MCF 10A (cell line): ENCODE data around the gene SPG21. TPM values are rescaled to one million over a fixed set of nuclear protein-coding genes. Genes with fewer than 3 reads are reported as not detected.

ENCODE experiments used
- BruUV-seq: library from RNA; stranded (reverse); fragments of 400-500 nt; replicated peaks from 2 replicates; lab custom pipeline; 2021; lab: Mats Ljungman, UMichigan
- CTCF ChIA-PET: fragments of 300-600 bp; sonication (Branson Sonifier 250); formaldehyde crosslinking; extraction: SDS; loops from one replicate; lab custom pipeline; 2021; ENCODE audit warnings: antibody characterized with exemption, inconsistent platforms; lab: Yijun Ruan, JAX
- POLR2A ChIA-PET: fragments of 300-600, 350-650 bp; sonication (Branson Sonifier 250); formaldehyde crosslinking; extraction: SDS; loops from one replicate; lab custom pipeline; 2020; ENCODE audit warnings: antibody characterized with exemption, inconsistent platforms; lab: Yijun Ruan, JAX
- DNase-seq: peaks from one replicate; pipeline ENCODE4 v3.0.0-alpha.2; 2018; ENCODE audit not compliant: unreplicated experiment
- H3K27ac Mint-ChIP-seq: one replicate; pipeline ENCODE4 v1.8.0; 2022; ENCODE audit warnings: mild to moderate bottlenecking, low read depth, mixed read lengths; ENCODE audit not compliant: unreplicated experiment
- H3K27me3 Mint-ChIP-seq: one replicate; pipeline ENCODE4 v1.8.0; 2022; ENCODE audit warnings: mixed read lengths; ENCODE audit not compliant: insufficient read depth, unreplicated experiment
- H3K36me3 Mint-ChIP-seq: one replicate; pipeline ENCODE4 v1.8.0; 2022; ENCODE audit warnings: mild to moderate bottlenecking, moderate library complexity, mixed read lengths; ENCODE audit not compliant: insufficient read depth, unreplicated experiment
- H3K4me1 Mint-ChIP-seq: one replicate; pipeline ENCODE4 v1.8.0; 2022; ENCODE audit warnings: mixed read lengths; ENCODE audit not compliant: insufficient read depth, unreplicated experiment
- H3K4me3 Mint-ChIP-seq: one replicate; pipeline ENCODE4 v1.8.0; 2022; ENCODE audit warnings: mild to moderate bottlenecking, moderate library complexity, mixed read lengths; ENCODE audit not compliant: unreplicated experiment
- H3K9me3 Mint-ChIP-seq: one replicate; pipeline ENCODE4 v1.8.0; 2022; ENCODE audit warnings: mixed read lengths; ENCODE audit not compliant: unreplicated experiment
- intact Hi-C: fragments of 100-400 bp; cut with micrococcal nuclease; formaldehyde crosslinking; loops from 2 replicates; pipeline ENCODE4 v1.14.1; 2022
- total RNA-seq: library from RNA; stranded (reverse); gene quantifications from 2 replicates; pipeline ENCODE4 v1.2.3, GENCODE V29; 2022
- TF ChIP-seq, protein P1 (sequence below): fragments of 200-600 bp; IDR thresholded peaks from one replicate; pipeline ENCODE4 v1.8.0; 2022; ENCODE audit warnings: antibody characterized with exemption, mild to moderate bottlenecking; ENCODE audit not compliant: unreplicated experiment

The SPG21 gene
- total RNA-seq, 1 experiment from 2014 or later, result 63.1 TPM

DNA sequence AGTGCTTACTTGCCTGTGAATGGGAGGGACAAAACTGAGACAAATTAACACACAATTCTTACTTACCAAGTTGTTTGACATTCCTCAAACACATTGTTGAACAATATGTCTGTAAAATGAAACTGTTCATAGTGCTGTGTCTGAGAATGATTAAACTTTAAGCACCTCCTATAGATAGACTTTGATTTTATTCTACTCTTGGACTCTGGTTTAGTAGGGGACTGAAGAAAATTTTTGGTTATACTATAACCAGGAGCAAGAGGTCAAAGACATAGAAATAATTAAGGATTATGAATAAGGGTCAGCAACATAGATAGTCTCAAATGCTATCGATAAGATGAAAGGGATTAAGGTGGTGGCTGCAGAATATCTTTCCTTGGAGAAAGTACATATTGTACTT, 47.6 kb upstream of the SPG21 start:
- H3K4me1 Mint-ChIP-seq, result no peaks in the 10 kb centered on the region
- TF ChIP-seq, protein P1, sequence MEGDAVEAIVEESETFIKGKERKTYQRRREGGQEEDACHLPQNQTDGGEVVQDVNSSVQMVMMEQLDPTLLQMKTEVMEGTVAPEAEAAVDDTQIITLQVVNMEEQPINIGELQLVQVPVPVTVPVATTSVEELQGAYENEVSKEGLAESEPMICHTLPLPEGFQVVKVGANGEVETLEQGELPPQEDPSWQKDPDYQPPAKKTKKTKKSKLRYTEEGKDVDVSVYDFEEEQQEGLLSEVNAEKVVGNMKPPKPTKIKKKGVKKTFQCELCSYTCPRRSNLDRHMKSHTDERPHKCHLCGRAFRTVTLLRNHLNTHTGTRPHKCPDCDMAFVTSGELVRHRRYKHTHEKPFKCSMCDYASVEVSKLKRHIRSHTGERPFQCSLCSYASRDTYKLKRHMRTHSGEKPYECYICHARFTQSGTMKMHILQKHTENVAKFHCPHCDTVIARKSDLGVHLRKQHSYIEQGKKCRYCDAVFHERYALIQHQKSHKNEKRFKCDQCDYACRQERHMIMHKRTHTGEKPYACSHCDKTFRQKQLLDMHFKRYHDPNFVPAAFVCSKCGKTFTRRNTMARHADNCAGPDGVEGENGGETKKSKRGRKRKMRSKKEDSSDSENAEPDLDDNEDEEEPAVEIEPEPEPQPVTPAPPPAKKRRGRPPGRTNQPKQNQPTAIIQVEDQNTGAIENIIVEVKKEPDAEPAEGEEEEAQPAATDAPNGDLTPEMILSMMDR, result no peak
- ChIA-PET CTCF (no interaction called here), POLR2A (no interaction called here)
- no peaks in the 10 kb centered on the region for H3K9me3 Mint-ChIP-seq
- intact Hi-C loops, result no loop called here
- no peak overlapping the region for H3K4me3 Mint-ChIP-seq
- DNase-seq, result no peak
- no peaks in the 10 kb centered on the region for H3K27me3 Mint-ChIP-seq
- H3K36me3 Mint-ChIP-seq, result no peaks in the 10 kb centered on the region
- H3K27ac Mint-ChIP-seq, result no peak overlapping the region
- no TSS peak for BruUV-seq

DNA sequence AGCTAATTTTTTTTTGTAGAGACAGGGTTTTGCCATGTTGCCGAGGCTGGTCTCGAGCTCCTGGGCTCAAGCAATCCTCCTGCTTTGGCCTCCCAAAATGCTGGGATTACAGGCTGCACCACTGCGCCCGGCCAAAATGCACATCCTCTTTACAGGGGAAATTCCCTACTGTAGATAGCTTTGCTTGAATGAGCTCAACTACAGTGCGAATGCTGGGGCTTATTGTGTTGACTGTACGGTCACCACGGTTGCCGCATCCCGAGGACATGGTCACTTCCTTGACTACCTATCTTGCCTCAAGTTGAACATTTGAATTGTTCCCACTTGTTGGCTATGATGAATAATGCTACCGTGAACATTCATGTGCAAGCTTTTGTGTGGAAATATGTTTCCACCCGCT, 45.0 kb upstream of the SPG21 start:
- Mint-ChIP-seq H3K27me3 (no peaks in the 10 kb centered on the region), H3K4me3 (no peak overlapping the region), H3K27ac (no peak overlapping the region), H3K9me3 (no peaks in the 10 kb centered on the region), H3K4me1 (no peaks in the 10 kb centered on the region), H3K36me3 (no peaks in the 10 kb centered on the region)
- BruUV-seq, result no TSS peak
- POLR2A ChIA-PET, result interaction anchor here (2.3 kb wide), 1 partner anchor 8 kb away, joined by 12 read pairs; no protein-coding TSS in a partner anchor
- CTCF ChIA-PET, result interaction anchor here (0.6 to 1.7 kb wide), 8 partner anchors 50 to 286 kb away, joined by 3 to 13 read pairs (median 5); no protein-coding TSS in a partner anchor
- intact Hi-C loops, result loop anchor here (5.0 kb wide), 1 partner anchor 302 kb away; no protein-coding TSS in a partner anchor
- TF ChIP-seq, protein P1, result no peak
- no peak for DNase-seq

DNA sequence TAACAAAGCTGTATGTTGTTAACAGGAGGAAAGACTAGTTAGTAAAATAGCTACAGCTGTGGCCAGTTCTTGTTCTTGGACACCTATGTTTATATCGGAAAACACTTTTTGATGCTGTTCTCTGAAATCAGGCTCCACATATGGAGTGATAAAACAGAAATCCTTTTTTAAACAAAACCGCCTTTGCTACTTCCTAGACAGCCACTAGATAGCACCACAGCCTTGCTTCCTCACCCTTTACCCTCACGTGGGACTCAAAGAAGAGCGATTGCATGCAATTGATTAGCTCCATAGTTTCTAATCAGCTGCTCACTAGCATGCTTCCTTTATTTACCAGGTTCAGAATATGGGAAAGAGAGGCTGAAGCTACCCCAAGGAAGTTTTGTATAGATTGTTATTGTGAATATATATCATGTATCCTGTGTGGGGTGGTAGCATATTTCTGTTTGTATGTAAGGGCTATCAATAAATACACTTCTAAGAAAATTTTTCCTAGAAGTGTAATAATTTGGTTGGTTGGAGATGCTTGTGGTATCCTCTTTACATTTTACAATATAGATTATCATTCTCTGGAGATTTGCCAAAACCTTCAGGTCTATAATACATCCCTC, 44.0 kb upstream of the SPG21 start:
- ChIA-PET POLR2A (interaction anchor here (0.7 to 2.3 kb wide), 5 partner anchors 9 to 264 kb away, joined by 3 to 12 read pairs (median 3); partner anchors contain the start of gene SPG21), CTCF (interaction anchor here (0.5 to 1.7 kb wide), 26 partner anchors 9 to 768 kb away, joined by 3 to 13 read pairs (median 3); no protein-coding TSS in a partner anchor)
- peak; percentile 49 for DNase-seq
- Mint-ChIP-seq H3K9me3 (no peaks in the 10 kb centered on the region), H3K4me1 (no peaks in the 10 kb centered on the region), H3K36me3 (no peaks in the 10 kb centered on the region), H3K27ac (no peak overlapping the region), H3K27me3 (no peaks in the 10 kb centered on the region), H3K4me3 (no peak overlapping the region)
- no TSS peak for BruUV-seq
- intact Hi-C loops, result loop anchor here (1.0 to 5.0 kb wide), 6 partner anchors 50 to 301 kb away; partner anchors contain the start of genes CLPX and RNU5A-1
- TF ChIP-seq, protein P1, result peak; percentile 64

DNA sequence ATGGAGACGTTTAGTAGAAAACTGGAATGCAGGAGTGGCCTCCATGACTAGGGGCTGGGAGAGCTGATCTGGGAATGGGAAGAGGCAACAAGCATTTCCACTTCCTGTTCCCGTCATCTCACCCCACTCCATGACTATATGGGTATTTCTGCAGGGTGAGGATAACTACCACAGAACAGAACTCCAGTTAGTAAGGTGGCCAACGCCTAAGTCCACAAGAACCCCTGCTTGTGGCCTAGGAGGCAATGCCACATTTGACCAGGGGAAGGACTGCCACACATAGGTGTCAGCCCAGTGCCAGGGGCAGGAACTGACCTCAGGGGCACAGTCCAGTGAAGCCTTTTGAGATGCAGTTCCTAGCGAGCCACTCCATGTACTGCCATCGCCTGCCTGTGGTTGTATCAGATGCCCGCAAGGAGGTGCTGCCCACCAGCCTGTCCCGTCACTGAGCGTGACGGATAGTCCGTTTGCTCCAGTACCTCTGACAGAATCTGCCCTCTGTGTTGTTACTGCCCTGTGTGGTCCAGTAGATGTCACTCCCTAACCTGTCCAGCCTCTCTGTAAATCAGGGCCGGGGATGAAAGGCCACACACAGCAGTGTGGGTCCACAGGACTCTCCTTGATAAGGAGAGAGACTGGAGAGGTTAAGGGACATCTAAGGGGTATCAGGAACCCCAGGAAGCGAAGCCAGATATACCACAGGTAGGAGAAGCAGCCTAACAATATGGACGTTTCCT, 43.3 kb upstream of the SPG21 start:
- no TSS peak for BruUV-seq
- TF ChIP-seq, protein P1, result peak; percentile 45
- CTCF ChIA-PET, result interaction anchor here (0.5 to 1.7 kb wide), 15 partner anchors 18 to 768 kb away, joined by 3 to 13 read pairs (median 3); no protein-coding TSS in a partner anchor
- POLR2A ChIA-PET, result interaction anchor here (0.8 to 2.3 kb wide), 4 partner anchors 10 to 264 kb away, joined by 3 to 12 read pairs (median 4); partner anchors contain the start of gene SPG21
- Mint-ChIP-seq H3K4me1 (peaks cover 7% of the 10 kb centered on the region), H3K4me3 (no peak overlapping the region), H3K27me3 (no peaks in the 10 kb centered on the region), H3K27ac (no peak overlapping the region), H3K9me3 (no peaks in the 10 kb centered on the region), H3K36me3 (no peaks in the 10 kb centered on the region)
- peak; percentile 84 for DNase-seq
- intact Hi-C loops, result loop anchor here (1.0 to 5.0 kb wide), 6 partner anchors 50 to 301 kb away; partner anchors contain the start of genes CLPX and RNU5A-1
